Measurements from ENCODE around the gene TAPBPL.

Gene TAPBPL

DNA sequence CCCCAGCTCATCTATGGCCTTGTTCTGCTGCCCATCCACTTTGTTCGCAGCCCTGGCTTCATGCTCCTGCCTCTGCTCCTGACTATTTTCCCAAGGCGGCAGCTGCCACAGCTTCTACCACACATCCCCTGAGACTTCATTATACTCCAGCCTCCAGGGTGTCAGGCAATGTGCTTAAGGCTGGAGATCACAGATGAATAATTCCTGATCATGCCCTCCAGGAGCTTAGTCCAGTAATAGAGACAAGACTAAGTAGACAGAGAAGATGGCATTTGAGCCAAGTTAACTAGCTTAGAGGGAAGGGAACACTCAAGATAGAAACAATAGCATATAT, 7.1 kb downstream of the TAPBPL start:
- TF ChIP-seq ZFP3 (CRISPR knock-in tag; IDR thresholded peaks at IDR 0.05): no peak
- no peak for TF ChIP-seq ZNF565 (CRISPR knock-in tag; conservative IDR thresholded peaks at IDR 0.05; ENCODE audit: low read depth)
- TF ChIP-seq RARB (CRISPR knock-in tag; IDR thresholded peaks at IDR 0.05): no peak
- no peak; the same call in 2 of the 3 replicates for ATAC-seq

DNA sequence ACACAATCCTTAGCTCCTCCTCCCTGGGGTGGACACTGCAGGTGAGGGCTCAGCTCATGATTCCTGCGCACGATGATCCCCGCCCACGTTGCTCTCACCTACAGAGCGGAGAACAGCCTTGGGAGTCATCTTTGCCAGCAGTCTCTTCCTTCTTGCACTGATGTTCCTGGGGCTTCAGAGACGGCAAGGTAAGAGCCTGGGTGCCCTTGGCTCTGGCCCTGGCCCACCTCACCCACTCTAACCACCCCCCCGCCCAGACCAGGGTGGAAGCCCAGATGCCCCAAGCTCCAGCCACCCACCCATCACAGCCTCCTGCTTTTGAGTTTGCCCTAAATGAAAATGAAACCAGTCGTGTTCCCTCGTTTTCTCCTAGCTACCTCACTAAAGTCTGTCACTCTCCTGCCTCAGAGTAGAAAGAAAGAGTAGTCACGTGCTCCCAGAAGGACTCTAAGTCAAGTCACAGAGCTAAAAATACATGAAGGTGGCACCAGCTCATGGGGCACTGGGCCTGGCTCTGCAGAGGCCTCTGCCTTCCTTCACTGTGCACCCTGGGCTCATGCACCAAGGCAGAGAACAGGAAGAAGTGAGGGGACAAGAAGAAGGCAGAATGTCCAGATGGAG, 9.0 kb downstream of the TAPBPL start:
- TF ChIP-seq PPARA (CRISPR knock-in tag; IDR thresholded peaks at IDR 0.05; ENCODE audit: borderline replicate concordance): no peak
- TF ChIP-seq ARNTL (CRISPR knock-in tag; IDR thresholded peaks at IDR 0.05; ENCODE audit: borderline replicate concordance, low read depth): no peak
- no peak for TF ChIP-seq ZNF565 (CRISPR knock-in tag; conservative IDR thresholded peaks at IDR 0.05; ENCODE audit: low read depth)
- no peak for TF ChIP-seq ZNF70 (CRISPR knock-in tag; IDR thresholded peaks at IDR 0.05)
- no peak for TF ChIP-seq ZC3H10 (CRISPR knock-in tag; IDR thresholded peaks at IDR 0.05)
- no peak for ATAC-seq

DNA sequence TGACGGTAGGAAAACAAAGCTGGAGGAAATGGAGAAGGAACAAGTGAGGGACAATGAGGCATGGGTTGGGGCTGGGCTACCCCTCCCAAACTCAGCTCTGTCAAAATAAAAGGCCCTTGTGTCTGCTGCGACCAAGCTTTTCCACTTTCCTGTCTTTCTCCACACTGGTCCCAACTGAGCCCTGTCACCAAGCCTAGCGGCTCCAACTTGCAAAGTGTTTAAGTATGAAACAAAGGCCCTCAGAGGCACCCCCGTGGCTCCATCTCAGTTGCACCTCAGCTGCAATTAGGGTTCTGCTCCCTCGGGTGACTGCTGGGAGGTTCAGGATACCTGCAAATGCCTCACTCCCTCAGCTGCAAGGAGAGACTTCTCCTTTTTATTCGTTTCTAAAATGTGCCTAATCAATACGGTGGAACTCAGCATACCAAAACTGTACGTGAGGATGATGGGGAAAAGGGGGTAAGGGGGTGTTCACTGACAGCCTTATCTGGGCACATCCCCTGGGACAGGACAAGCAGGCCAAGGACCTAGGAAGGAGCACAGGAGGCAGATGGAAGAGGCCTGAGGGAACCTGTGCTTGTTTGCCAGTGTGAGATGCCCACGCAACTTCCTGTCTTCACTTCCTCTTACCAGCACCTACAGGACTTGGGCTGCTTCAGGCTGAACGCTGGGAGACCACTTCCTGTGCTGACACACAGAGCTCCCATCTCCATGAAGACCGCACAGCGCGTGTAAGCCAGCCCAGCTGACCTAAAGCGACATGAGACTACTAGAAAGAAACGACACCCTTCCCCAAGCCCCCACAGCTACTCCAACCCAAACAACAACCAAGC, 9.8 kb downstream of the TAPBPL start:
- no peak for ATAC-seq

DNA sequence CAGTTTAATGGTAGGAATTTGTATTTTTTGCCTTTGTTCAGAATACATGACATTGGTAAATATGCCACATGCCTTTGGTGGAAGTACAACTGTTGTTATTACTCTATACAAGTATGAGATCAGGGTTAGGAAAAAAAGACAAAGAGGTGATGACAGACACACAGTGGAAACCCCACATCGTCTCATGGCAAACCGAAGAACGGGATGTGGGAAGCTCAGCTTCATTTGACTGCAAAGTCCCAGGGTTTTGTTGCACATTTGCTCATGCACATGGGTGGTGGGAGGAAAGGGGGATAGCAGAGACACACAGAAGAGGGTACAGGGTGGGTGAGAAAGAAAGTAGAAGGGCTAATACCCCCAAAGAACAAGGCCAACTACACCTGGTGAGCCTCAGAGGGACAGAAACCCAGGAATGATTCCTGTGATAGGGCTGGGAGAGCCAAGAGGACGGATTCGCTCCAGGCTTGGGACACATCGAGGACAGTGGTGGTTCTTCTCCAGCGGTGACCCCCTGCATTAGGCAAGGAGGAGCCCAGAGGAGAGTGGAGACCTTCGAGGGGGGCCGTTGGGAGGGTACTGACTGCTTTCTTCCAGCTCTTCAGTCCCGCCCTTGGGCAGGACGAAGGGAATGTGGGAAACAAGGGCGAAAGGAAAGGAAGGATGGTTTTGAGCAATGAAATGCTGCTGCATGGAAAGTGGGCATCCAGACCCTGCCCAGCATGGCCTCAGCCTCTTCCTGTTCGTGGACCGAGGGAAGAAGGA, 10.6 kb downstream of the TAPBPL start:
- no peak for TF ChIP-seq GLIS3 (CRISPR knock-in tag; IDR thresholded peaks at IDR 0.05)
- TF ChIP-seq ISL1 (CRISPR knock-in tag; IDR thresholded peaks at IDR 0.05): no peak
- TF ChIP-seq, protein P1, sequence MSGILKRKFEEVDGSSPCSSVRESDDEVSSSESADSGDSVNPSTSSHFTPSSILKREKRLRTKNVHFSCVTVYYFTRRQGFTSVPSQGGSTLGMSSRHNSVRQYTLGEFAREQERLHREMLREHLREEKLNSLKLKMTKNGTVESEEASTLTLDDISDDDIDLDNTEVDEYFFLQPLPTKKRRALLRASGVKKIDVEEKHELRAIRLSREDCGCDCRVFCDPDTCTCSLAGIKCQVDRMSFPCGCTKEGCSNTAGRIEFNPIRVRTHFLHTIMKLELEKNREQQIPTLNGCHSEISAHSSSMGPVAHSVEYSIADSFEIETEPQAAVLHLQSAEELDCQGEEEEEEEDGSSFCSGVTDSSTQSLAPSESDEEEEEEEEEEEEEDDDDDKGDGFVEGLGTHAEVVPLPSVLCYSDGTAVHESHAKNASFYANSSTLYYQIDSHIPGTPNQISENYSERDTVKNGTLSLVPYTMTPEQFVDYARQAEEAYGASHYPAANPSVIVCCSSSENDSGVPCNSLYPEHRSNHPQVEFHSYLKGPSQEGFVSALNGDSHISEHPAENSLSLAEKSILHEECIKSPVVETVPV (CRISPR knock-in tag; IDR thresholded peaks at IDR 0.05): no peak
- no peak for TF ChIP-seq ZNF70 (CRISPR knock-in tag; IDR thresholded peaks at IDR 0.05)
- TF ChIP-seq ZC3H10 (CRISPR knock-in tag; IDR thresholded peaks at IDR 0.05): no peak
- TF ChIP-seq RARB (CRISPR knock-in tag; IDR thresholded peaks at IDR 0.05): no peak
- no peak for TF ChIP-seq ZFP3 (CRISPR knock-in tag; IDR thresholded peaks at IDR 0.05)
- no peak for TF ChIP-seq TOX (CRISPR knock-in tag; IDR thresholded peaks at IDR 0.05; ENCODE audit: borderline replicate concordance)
- TF ChIP-seq PPARA (CRISPR knock-in tag; IDR thresholded peaks at IDR 0.05; ENCODE audit: borderline replicate concordance): no peak
- TF ChIP-seq OSR1 (CRISPR knock-in tag; IDR thresholded peaks at IDR 0.05): no peak
- no peak for TF ChIP-seq BACH2 (CRISPR knock-in tag; IDR thresholded peaks at IDR 0.05; ENCODE audit: borderline replicate concordance)
- no peak for ATAC-seq

More for the DNA sequence above, 9.8 kb downstream of the TAPBPL start:
- TF ChIP-seq ZC3H10 (CRISPR knock-in tag; IDR thresholded peaks at IDR 0.05) (no peak), RARB (CRISPR knock-in tag; IDR thresholded peaks at IDR 0.05) (no peak), ARNTL (CRISPR knock-in tag; IDR thresholded peaks at IDR 0.05; ENCODE audit: borderline replicate concordance, low read depth) (no peak), ESRRG (CRISPR knock-in tag; IDR thresholded peaks at IDR 0.05) (no peak), ZNF70 (CRISPR knock-in tag; IDR thresholded peaks at IDR 0.05) (no peak), TOX (CRISPR knock-in tag; IDR thresholded peaks at IDR 0.05; ENCODE audit: borderline replicate concordance) (no peak), GLIS3 (CRISPR knock-in tag; IDR thresholded peaks at IDR 0.05) (no peak), ISL1 (CRISPR knock-in tag; IDR thresholded peaks at IDR 0.05) (no peak), PPARA (CRISPR knock-in tag; IDR thresholded peaks at IDR 0.05; ENCODE audit: borderline replicate concordance) (no peak), CSDC2 (CRISPR knock-in tag; IDR thresholded peaks at IDR 0.05) (no peak), BACH2 (CRISPR knock-in tag; IDR thresholded peaks at IDR 0.05; ENCODE audit: borderline replicate concordance) (no peak), SNAI2 (CRISPR knock-in tag; IDR thresholded peaks at IDR 0.05) (no peak), TCF4 (CRISPR knock-in tag; IDR thresholded peaks at IDR 0.05; ENCODE audit: borderline replicate concordance) (no peak), OSR1 (CRISPR knock-in tag; IDR thresholded peaks at IDR 0.05) (no peak)
- TF ChIP-seq, protein P2, sequence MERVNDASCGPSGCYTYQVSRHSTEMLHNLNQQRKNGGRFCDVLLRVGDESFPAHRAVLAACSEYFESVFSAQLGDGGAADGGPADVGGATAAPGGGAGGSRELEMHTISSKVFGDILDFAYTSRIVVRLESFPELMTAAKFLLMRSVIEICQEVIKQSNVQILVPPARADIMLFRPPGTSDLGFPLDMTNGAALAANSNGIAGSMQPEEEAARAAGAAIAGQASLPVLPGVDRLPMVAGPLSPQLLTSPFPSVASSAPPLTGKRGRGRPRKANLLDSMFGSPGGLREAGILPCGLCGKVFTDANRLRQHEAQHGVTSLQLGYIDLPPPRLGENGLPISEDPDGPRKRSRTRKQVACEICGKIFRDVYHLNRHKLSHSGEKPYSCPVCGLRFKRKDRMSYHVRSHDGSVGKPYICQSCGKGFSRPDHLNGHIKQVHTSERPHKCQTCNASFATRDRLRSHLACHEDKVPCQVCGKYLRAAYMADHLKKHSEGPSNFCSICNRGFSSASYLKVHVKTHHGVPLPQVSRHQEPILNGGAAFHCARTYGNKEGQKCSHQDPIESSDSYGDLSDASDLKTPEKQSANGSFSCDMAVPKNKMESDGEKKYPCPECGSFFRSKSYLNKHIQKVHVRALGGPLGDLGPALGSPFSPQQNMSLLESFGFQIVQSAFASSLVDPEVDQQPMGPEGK (CRISPR knock-in tag; IDR thresholded peaks at IDR 0.05; ENCODE audit: borderline replicate concordance): no peak
- TF ChIP-seq, protein P3, sequence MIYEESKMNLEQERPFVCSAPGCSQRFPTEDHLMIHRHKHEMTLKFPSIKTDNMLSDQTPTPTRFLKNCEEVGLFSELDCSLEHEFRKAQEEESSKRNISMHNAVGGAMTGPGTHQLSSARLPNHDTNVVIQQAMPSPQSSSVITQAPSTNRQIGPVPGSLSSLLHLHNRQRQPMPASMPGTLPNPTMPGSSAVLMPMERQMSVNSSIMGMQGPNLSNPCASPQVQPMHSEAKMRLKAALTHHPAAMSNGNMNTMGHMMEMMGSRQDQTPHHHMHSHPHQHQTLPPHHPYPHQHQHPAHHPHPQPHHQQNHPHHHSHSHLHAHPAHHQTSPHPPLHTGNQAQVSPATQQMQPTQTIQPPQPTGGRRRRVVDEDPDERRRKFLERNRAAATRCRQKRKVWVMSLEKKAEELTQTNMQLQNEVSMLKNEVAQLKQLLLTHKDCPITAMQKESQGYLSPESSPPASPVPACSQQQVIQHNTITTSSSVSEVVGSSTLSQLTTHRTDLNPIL (CRISPR knock-in tag; IDR thresholded peaks at IDR 0.05; ENCODE audit: low read depth): no peak
- TF ChIP-seq, protein P4, sequence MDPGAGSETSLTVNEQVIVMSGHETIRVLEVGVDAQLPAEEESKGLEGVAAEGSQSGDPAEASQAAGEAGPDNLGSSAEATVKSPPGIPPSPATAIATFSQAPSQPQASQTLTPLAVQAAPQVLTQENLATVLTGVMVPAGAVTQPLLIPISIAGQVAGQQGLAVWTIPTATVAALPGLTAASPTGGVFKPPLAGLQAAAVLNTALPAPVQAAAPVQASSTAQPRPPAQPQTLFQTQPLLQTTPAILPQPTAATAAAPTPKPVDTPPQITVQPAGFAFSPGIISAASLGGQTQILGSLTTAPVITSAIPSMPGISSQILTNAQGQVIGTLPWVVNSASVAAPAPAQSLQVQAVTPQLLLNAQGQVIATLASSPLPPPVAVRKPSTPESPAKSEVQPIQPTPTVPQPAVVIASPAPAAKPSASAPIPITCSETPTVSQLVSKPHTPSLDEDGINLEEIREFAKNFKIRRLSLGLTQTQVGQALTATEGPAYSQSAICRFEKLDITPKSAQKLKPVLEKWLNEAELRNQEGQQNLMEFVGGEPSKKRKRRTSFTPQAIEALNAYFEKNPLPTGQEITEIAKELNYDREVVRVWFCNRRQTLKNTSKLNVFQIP (CRISPR knock-in tag; IDR thresholded peaks at IDR 0.05; ENCODE audit: borderline replicate concordance, low read depth): no peak
- TF ChIP-seq, protein P1 (CRISPR knock-in tag; IDR thresholded peaks at IDR 0.05): no peak
